Liver (tissue), 9 donors: ENCODE results near the gene LRMDA. TPM values are rescaled to one million over a fixed set of nuclear protein-coding genes. Genes with fewer than 3 reads are reported as not detected.

Experiments
- DNase-seq: peaks from one replicate; pipeline ENCODE4 v3.0.0-alpha.2; 2017; ENCODE audit warnings: low spot score
- H3K27ac ChIP-seq, 2 donors: one replicate each; pipeline ENCODE4 v1.7.0; 2013; ENCODE audit warnings: inconsistent platforms in 2 of 2, low read length in 2 of 2, control low read depth in 1 of 2, low read depth in 1 of 2, mild to moderate bottlenecking in 1 of 2
- H3K27me3 ChIP-seq, 4 donors: one replicate each; pipeline versions ENCODE4 v1.6.1 to v1.7.0; 2013; ENCODE audit warnings: low read length in 3 of 4, inconsistent platforms in 1 of 4, mild to moderate bottlenecking in 1 of 4, moderate library complexity in 1 of 4; ENCODE audit not compliant: control insufficient read depth in 4 of 4, insufficient read depth in 4 of 4
- H3K36me3 ChIP-seq, 4 donors: one replicate each; pipeline versions ENCODE4 v1.6.1 to v1.7.0; 2013; ENCODE audit warnings: low read length in 3 of 4, mild to moderate bottlenecking in 3 of 4, low read depth in 1 of 4, moderate library complexity in 1 of 4; ENCODE audit not compliant: control insufficient read depth in 4 of 4, insufficient read depth in 3 of 4
- H3K4me1 ChIP-seq, 4 donors: one replicate each; pipeline versions ENCODE4 v1.6.1 to v1.7.0; 2013; ENCODE audit warnings: low read length in 3 of 4, mild to moderate bottlenecking in 3 of 4, moderate library complexity in 1 of 4; ENCODE audit not compliant: control insufficient read depth in 4 of 4, insufficient read depth in 4 of 4
- H3K4me3 ChIP-seq, 3 donors: one replicate each; pipeline versions ENCODE4 v1.6.1 to v1.7.0; 2013; ENCODE audit warnings: low read length in 3 of 3, control low read depth in 1 of 3, low read depth in 1 of 3, mild to moderate bottlenecking in 1 of 3
- H3K9ac ChIP-seq, 2 donors: one replicate each; pipeline ENCODE4 v1.7.0; 2013; ENCODE audit warnings: low read length in 2 of 2, mild to moderate bottlenecking in 2 of 2, moderate library complexity in 2 of 2, control low read depth in 1 of 2, low read depth in 1 of 2
- H3K9me3 ChIP-seq, 4 donors: one replicate each; pipeline versions ENCODE4 v1.6.1 to v1.7.0; 2013; ENCODE audit warnings: low read length in 3 of 4; ENCODE audit not compliant: control insufficient read depth in 4 of 4
- EGR1 ChIP-seq, 2 donors: IDR thresholded peaks; 2 replicates each; pipeline ENCODE4 v1.6.1; 2016 to 2018; ENCODE audit warnings: antibody characterized with exemption in 2 of 2, low read depth in 2 of 2
- FOXA1 ChIP-seq: IDR thresholded peaks from 2 replicates; pipeline ENCODE4 v1.6.1; 2016; ENCODE audit warnings: antibody characterized with exemption
- FOXA2 ChIP-seq: IDR thresholded peaks from 2 replicates; pipeline ENCODE4 v1.6.1; 2016; ENCODE audit warnings: antibody characterized with exemption
- GABPA ChIP-seq, 2 donors: IDR thresholded peaks in 1 of 2; conservative IDR thresholded peaks in 1 of 2; 2 replicates each; pipeline ENCODE4 v1.6.1; 2016; ENCODE audit warnings: antibody characterized with exemption in 2 of 2, mild to moderate bottlenecking in 1 of 2, moderate library complexity in 1 of 2
- HNF4A ChIP-seq, 2 donors: conservative IDR thresholded peaks; 2 replicates each; pipeline ENCODE4 v1.6.1; 2016; ENCODE audit warnings: antibody characterized with exemption in 2 of 2, mild to moderate bottlenecking in 2 of 2
- HNF4G ChIP-seq: IDR thresholded peaks from 2 replicates; pipeline ENCODE4 v1.6.1; 2016; ENCODE audit warnings: antibody characterized with exemption
- JUND ChIP-seq, 2 donors: IDR thresholded peaks; 2 replicates each; pipeline ENCODE4 v1.6.1; 2016; ENCODE audit warnings: antibody characterized with exemption in 2 of 2
- NR2F2 ChIP-seq: IDR thresholded peaks from 2 replicates; pipeline ENCODE4 v1.6.1; 2016; ENCODE audit warnings: antibody characterized with exemption
- RAD21 ChIP-seq, 2 donors: IDR thresholded peaks; 2 replicates each; pipeline ENCODE4 v1.6.1; 2016; ENCODE audit warnings: antibody characterized with exemption in 2 of 2, mild to moderate bottlenecking in 2 of 2
- RXRA ChIP-seq, 2 donors: IDR thresholded peaks; 2 replicates each; pipeline ENCODE4 v1.6.1; 2017 to 2018; ENCODE audit warnings: antibody characterized with exemption in 2 of 2, mild to moderate bottlenecking in 1 of 2
- SP1 ChIP-seq: IDR thresholded peaks from 2 replicates; pipeline ENCODE4 v1.6.1; 2018; ENCODE audit warnings: antibody characterized with exemption, mild to moderate bottlenecking
- TAF1 ChIP-seq: conservative IDR thresholded peaks from 2 replicates; pipeline ENCODE4 v1.6.1; 2016; ENCODE audit warnings: antibody characterized with exemption, mild to moderate bottlenecking
- YY1 ChIP-seq: IDR thresholded peaks from 2 replicates; pipeline ENCODE4 v1.6.1; 2016; ENCODE audit warnings: antibody characterized with exemption, mild to moderate bottlenecking
- WGBS: extraction: QIAGEN DNeasy Blood & Tissue Kit; methylation state at CpG from one replicate; pipeline ENCODE4 v1.1.7; 2013; 5-methylcytosine and 5-hydroxymethylcytosine counted together
- polyA plus RNA-seq, 2 donors: library from polyadenylated mRNA; stranded (reverse) in 1 of 2; unstranded in 1 of 2; fragments of 200-250 nt in 1 of 2; fragments of >200 nt in 1 of 2; fragmentation: Nextera tagmentation in 1 of 2; extraction: Ambion mirVana in 1 of 2; gene quantifications; one replicate each; pipeline versions ENCODE4 v1.2.1 to v1.2.3, GENCODE V29; 2013 to 2015
- total RNA-seq, 2 donors: library from RNA; depleted of rRNA; stranded (reverse); fragments of >200 nt; gene quantifications; one replicate each; pipeline ENCODE4 v1.2.3, GENCODE V29; 2014
- TF ChIP-seq, protein P1 (sequence below): fragments of 150-350 bp; IDR thresholded peaks from 2 replicates; pipeline ENCODE4 v1.5.1; 2017; ENCODE audit warnings: improper control_type of control experiment, low read depth, low read length; ENCODE audit not compliant: missing input control
- TF ChIP-seq, protein P2 (sequence below): IDR thresholded peaks from 2 replicates; pipeline ENCODE4 v1.6.1; 2016; ENCODE audit warnings: antibody characterized with exemption
- TF ChIP-seq, protein P3 (sequence below): IDR thresholded peaks from 2 replicates; pipeline ENCODE4 v1.6.1; 2016; ENCODE audit warnings: antibody characterized with exemption
- donor health status: healthy.
- donor health status: healthy.
- donor health status: healthy.
- donor health status: healthy.
- donor health status: healthy.

LRMDA gene
- total and polyA plus RNA-seq, 4 donors: 7.9 to 15.8 (median 11.3) TPM

DNA sequence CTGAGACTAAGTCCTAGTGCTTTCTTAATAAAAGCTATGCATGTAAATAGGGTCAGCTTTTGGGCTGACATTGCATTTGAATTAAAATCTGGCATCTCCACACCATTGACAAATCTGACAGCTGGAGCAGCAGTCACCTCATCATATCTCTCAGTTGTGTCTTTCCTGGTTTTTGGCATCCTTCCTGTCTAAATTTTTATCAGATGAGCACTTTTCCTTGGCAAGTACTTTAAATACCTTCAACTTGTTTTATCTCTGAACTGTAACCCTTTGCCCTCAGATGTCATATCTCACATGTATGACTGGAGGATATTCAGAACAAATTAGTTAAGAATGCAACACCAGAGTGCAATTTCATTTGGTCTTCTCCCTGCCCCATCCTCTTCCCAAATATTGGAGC is 1066.2 kb downstream of the LRMDA start:
- DNase-seq: no peak
- no peak overlapping the region for H3K9ac ChIP-seq
- H3K4me3 ChIP-seq: no peak overlapping the region
- TF ChIP-seq EGR1 (IDR thresholded peaks at IDR 0.05; ENCODE audit: low read depth in 2 of 2) (no peak), TAF1 (no peak), JUND (IDR thresholded peaks at IDR 0.05) (no peak), RAD21 (IDR thresholded peaks at IDR 0.05) (no peak), YY1 (no peak), SP1 (no peak)
- H3K9me3 ChIP-seq: no peaks in the 10 kb centered on the region
- no peaks in the 10 kb centered on the region for H3K36me3 ChIP-seq
- H3K27me3 ChIP-seq: no peaks in the 10 kb centered on the region
- no peak overlapping the region for H3K27ac ChIP-seq
- no peaks in the 10 kb centered on the region for H3K4me1 ChIP-seq

DNA sequence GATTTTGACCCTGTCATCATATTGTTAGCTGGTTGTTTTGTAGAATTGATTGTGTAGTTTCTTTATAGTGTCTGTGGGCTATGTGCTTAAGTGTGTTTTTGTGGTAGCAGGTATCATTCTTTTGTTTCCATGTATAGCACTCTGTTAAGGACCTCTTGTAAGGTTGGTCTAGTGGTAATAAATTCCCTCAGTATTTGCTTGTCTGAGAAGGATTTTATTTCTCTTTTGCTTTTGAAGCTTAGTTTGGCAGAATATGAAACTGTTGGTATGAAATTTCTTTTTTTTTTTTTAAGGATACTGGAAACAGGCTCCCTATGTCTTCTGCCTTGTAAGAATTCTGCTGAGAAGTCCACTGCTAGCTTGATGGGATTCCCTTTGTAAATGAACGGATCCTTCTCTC is 1073.4 kb downstream of the LRMDA start:
- no peak overlapping the region for H3K9ac ChIP-seq
- TF ChIP-seq, protein P1, sequence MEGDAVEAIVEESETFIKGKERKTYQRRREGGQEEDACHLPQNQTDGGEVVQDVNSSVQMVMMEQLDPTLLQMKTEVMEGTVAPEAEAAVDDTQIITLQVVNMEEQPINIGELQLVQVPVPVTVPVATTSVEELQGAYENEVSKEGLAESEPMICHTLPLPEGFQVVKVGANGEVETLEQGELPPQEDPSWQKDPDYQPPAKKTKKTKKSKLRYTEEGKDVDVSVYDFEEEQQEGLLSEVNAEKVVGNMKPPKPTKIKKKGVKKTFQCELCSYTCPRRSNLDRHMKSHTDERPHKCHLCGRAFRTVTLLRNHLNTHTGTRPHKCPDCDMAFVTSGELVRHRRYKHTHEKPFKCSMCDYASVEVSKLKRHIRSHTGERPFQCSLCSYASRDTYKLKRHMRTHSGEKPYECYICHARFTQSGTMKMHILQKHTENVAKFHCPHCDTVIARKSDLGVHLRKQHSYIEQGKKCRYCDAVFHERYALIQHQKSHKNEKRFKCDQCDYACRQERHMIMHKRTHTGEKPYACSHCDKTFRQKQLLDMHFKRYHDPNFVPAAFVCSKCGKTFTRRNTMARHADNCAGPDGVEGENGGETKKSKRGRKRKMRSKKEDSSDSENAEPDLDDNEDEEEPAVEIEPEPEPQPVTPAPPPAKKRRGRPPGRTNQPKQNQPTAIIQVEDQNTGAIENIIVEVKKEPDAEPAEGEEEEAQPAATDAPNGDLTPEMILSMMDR: no peak
- TF ChIP-seq NR2F2 (no peak), GABPA (IDR thresholded peaks at IDR 0.05 in 1 of 2, conservative IDR thresholded peaks at IDR 0.05 in 1 of 2) (no peak), JUND (IDR thresholded peaks at IDR 0.05) (no peak), FOXA2 (no peak), RAD21 (IDR thresholded peaks at IDR 0.05) (no peak), YY1 (no peak), EGR1 (IDR thresholded peaks at IDR 0.05; ENCODE audit: low read depth in 2 of 2) (no peak), HNF4G (no peak), HNF4A (conservative IDR thresholded peaks at IDR 0.05) (no peak), RXRA (IDR thresholded peaks at IDR 0.05) (no peak), TAF1 (no peak)
- TF ChIP-seq, protein P2, sequence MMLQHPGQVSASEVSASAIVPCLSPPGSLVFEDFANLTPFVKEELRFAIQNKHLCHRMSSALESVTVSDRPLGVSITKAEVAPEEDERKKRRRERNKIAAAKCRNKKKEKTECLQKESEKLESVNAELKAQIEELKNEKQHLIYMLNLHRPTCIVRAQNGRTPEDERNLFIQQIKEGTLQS: no peak
- TF ChIP-seq, protein P3, sequence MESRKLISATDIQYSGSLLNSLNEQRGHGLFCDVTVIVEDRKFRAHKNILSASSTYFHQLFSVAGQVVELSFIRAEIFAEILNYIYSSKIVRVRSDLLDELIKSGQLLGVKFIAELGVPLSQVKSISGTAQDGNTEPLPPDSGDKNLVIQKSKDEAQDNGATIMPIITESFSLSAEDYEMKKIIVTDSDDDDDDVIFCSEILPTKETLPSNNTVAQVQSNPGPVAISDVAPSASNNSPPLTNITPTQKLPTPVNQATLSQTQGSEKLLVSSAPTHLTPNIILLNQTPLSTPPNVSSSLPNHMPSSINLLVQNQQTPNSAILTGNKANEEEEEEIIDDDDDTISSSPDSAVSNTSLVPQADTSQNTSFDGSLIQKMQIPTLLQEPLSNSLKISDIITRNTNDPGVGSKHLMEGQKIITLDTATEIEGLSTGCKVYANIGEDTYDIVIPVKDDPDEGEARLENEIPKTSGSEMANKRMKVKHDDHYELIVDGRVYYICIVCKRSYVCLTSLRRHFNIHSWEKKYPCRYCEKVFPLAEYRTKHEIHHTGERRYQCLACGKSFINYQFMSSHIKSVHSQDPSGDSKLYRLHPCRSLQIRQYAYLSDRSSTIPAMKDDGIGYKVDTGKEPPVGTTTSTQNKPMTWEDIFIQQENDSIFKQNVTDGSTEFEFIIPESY: no peak
- H3K27me3 ChIP-seq: no peaks in the 10 kb centered on the region
- H3K4me1 ChIP-seq: no peaks in the 10 kb centered on the region
- no peak for DNase-seq
- 96% methylated on average over 1 of the region's 1 CpG for WGBS
- no peak overlapping the region for H3K27ac ChIP-seq
- peaks cover 0 to 10% (median 3%) of the 10 kb centered on the region in 4 donors for H3K9me3 ChIP-seq
- H3K4me3 ChIP-seq: no peak overlapping the region
- no peaks in the 10 kb centered on the region for H3K36me3 ChIP-seq

DNA sequence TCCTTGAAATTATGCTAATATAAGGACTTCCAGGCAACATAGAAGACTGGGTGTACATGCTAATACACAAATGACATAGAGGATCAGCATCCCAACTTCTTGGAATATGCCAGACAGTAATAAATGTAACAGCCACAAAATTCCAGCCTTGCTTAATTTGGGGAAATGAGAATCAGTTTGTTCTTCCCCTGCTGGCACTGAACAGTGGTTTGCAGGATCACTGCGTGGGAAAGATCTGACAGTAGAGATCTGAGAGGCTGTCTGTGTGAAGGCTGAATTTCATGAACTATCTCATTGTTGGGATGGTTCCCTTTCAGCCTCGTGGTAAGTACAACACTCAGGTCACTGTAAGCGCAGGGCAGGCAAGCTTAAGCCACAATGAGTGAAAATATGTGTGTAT is 1078.0 kb downstream of the LRMDA start:
- Histone ChIP-seq H3K27ac (no peak overlapping the region), H3K36me3 (no peaks in the 10 kb centered on the region), H3K9me3 (peaks cover 0 to 8% (median 3%) of the 10 kb centered on the region in 4 donors), H3K9ac (no peak overlapping the region), H3K4me1 (no peaks in the 10 kb centered on the region), H3K4me3 (no peak overlapping the region), H3K27me3 (no peaks in the 10 kb centered on the region)
- DNase-seq: no peak
- WGBS: 76% methylated on average over 3 of the region's 3 CpGs
- no peak for TF ChIP-seq GABPA (IDR thresholded peaks at IDR 0.05 in 1 of 2, conservative IDR thresholded peaks at IDR 0.05 in 1 of 2)
- TF ChIP-seq, protein P2: no peak
- no peak for TF ChIP-seq SP1
- no peak for TF ChIP-seq FOXA2
- no peak for TF ChIP-seq JUND (IDR thresholded peaks at IDR 0.05)
- no peak for TF ChIP-seq RXRA (IDR thresholded peaks at IDR 0.05)
- TF ChIP-seq, protein P1: no peak
- TF ChIP-seq, protein P3: no peak
- TF ChIP-seq NR2F2: no peak
- TF ChIP-seq HNF4G: no peak
- no peak for TF ChIP-seq FOXA1
- TF ChIP-seq EGR1 (IDR thresholded peaks at IDR 0.05; ENCODE audit: low read depth in 2 of 2): no peak
- no peak for TF ChIP-seq RAD21 (IDR thresholded peaks at IDR 0.05)
